ENCODE results near the gene BEST4.
A peak's percentile ranks its signal among the peaks of the same experiment; 100 is the strongest.
"Not testable (repeated sequence)": the region's sequence is repeated elsewhere in the genome, so short reads cannot be mapped to it uniquely, and the experiment has no call there.

BEST4 gene

DNA sequence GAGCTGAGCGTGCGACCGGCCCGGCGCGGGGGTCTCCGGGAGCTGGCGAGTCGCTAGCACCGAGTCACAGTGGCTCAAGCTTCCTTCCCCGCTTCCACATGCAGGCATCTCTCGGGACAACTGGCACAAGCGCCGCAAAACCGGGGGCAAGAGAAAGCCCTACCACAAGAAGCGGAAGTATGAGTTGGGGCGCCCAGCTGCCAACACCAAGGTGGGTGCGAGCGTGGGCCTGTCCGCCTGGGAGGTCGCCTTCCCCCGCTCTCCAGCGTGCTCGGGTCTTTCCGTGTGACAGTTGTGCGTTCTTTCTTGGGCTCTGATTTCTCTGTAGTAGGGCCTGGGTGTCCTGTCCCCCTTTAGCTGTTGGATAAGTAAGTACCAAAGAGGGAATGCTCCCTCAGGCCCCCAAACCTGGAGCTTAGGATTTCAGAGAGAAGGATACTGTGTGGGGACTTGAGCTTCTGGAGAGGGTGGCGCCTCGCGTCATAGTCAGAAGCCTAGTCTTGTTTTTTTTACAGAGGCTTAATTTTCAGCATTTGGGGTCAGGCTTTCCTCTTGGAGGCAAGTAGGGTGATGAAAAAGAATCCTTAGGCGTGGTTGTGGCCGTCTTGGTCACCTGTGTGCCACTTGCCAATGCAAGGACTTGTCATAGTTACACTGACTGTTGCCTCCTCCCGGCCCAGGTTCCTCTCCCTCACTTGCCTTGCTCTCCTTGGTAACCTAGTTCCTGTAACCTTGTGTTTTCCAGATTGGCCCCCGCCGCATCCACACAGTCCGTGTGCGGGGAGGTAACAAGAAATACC is 11.8 kb downstream of the BEST4 start:
- H3K4me3 ChIP-seq (ENCODE audit: low read depth, low read length), result peak overlapping the region; percentile 69
- DNase-seq (ENCODE audit: low read depth), result peak; percentile 61
- TF ChIP-seq POLR2A (IDR thresholded peaks at IDR 0.05; ENCODE audit: extremely low read depth, insufficient read length) (no peak), MAX (IDR thresholded peaks at IDR 0.05; ENCODE audit: low read depth, low read length) (no peak), CTCF (IDR thresholded peaks at IDR 0.05; ENCODE audit: low read depth, low read length) (no peak), MYC (IDR thresholded peaks at IDR 0.05; ENCODE audit: low read depth, low read length) (no peak; the same call in 1 of the 2 replicates)

GRCh38 chr1:44775078-44775929 is 12.7 kb downstream of the BEST4 start, which contains the start of gene RPS8:
Gene RPS8, plus strand, starts transcription at chr1:44775540. Its CDS starts 57 bp downstream, at chr1:44775597.
- peak; percentile 95 for DNase-seq (ENCODE audit: low read depth)
- TF ChIP-seq MAX (IDR thresholded peaks at IDR 0.05; ENCODE audit: low read depth, low read length) (peak; percentile 85), POLR2A (IDR thresholded peaks at IDR 0.05; ENCODE audit: extremely low read depth, insufficient read length) (peak; percentile 97), CTCF (IDR thresholded peaks at IDR 0.05; ENCODE audit: low read depth, low read length) (no peak), MYC (IDR thresholded peaks at IDR 0.05; ENCODE audit: low read depth, low read length) (peak; percentile 97)
- H3K4me3 ChIP-seq (ENCODE audit: low read depth, low read length), result peak within 1 kb of the TSS; percentile 69

GRCh38 chr1:44766421-44766820 is 21.5 kb downstream of the BEST4 start:
- DNase-seq (ENCODE audit: low read depth), result not testable (repeated sequence)

DNA sequence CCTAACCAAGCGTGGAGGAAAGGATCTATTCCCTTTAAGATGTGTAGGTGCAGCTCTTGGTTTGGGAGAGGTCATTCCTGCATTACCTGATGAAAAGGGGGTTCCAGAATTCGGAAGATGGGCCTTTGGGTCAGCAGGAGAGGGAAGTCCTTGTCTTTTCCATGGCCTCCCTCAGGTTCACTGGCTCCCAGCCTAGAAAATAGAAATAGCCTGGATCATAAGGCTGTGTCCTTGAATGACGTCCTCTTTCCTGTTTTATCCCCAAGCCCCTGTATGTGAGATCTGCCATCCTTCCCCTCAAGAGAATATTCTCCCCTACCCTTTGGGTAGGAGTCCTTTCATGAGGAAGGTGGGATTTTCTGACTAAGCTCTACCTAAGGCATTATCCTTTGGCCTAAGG is 27.1 kb downstream of the BEST4 start:
- TF ChIP-seq POLR2A (IDR thresholded peaks at IDR 0.05; ENCODE audit: extremely low read depth, insufficient read length), result no peak
- TF ChIP-seq MAX (IDR thresholded peaks at IDR 0.05; ENCODE audit: low read depth, low read length), result no peak
- TF ChIP-seq MYC (IDR thresholded peaks at IDR 0.05; ENCODE audit: low read depth, low read length), result no peak
- no peak for TF ChIP-seq CTCF (IDR thresholded peaks at IDR 0.05; ENCODE audit: low read depth, low read length)

More at GRCh38 chr1:44766421-44766820, 21.5 kb downstream of the BEST4 start:
- not testable (repeated sequence) for H3K4me3 ChIP-seq (ENCODE audit: low read depth, low read length)

DNA sequence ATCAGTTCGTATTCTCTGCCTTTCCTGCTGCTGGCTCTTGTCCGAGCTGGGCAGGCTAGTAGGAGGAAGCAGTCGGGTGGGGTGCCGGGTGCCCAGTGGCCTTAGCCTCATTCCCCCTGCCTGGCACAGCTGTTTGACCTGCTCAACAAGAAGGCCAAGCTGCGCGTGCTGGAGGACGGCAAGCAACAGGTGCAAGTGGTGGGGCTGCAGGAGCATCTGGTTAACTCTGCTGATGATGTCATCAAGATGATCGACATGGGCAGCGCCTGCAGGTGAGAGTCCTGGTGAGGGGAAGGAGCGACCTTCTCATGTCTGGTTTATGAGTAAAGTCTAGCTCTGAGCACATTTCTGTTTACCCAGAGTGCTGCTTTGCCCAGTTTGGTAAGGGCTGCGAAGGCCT is 28.9 kb downstream of the BEST4 start:
- TF ChIP-seq CTCF (IDR thresholded peaks at IDR 0.05; ENCODE audit: low read depth, low read length) (no peak), MYC (IDR thresholded peaks at IDR 0.05; ENCODE audit: low read depth, low read length) (no peak), POLR2A (IDR thresholded peaks at IDR 0.05; ENCODE audit: extremely low read depth, insufficient read length) (no peak), MAX (IDR thresholded peaks at IDR 0.05; ENCODE audit: low read depth, low read length) (no peak)
- no peak for DNase-seq (ENCODE audit: low read depth)
- no peak overlapping the region for H3K4me3 ChIP-seq (ENCODE audit: low read depth, low read length)

More for the DNA sequence above, 27.1 kb downstream of the BEST4 start:
- no peak overlapping the region for H3K4me3 ChIP-seq (ENCODE audit: low read depth, low read length)
- no peak for DNase-seq (ENCODE audit: low read depth)

- TF ChIP-seq POLR2A (IDR thresholded peaks at IDR 0.05; ENCODE audit: extremely low read depth, insufficient read length), result no peak
- TF ChIP-seq CTCF (IDR thresholded peaks at IDR 0.05; ENCODE audit: low read depth, low read length), result no peak
- no peak for TF ChIP-seq MAX (IDR thresholded peaks at IDR 0.05; ENCODE audit: low read depth, low read length)
- TF ChIP-seq MYC (IDR thresholded peaks at IDR 0.05; ENCODE audit: low read depth, low read length), result no peak
- no peak overlapping the region for H3K4me3 ChIP-seq (ENCODE audit: low read depth, low read length)
- no peak for DNase-seq (ENCODE audit: low read depth)
Observed at GRCh38 chr1:44757420-44757819, 30.6 kb downstream of the BEST4 start.
